GM19438 (cell line): ENCODE results near the gene TARBP2.
"Not testable (repeated sequence)": the region's sequence is repeated elsewhere in the genome, so short reads cannot be mapped to it uniquely, and the experiment has no call there.

Experiments used
- ATAC-seq: cut with Tn5 transposase; IDR thresholded peaks from one replicate; pipeline ENCODE4 v1.9.1; 2021; ENCODE audit warnings: low read depth; ENCODE audit not compliant: unreplicated experiment

TARBP2 gene

GRCh38 chr12:53510181-53510812 lies 9.2 kb downstream of the TARBP2 start:
- ATAC-seq = no peak

- no peak for ATAC-seq
These were observed 12.8 kb downstream of the TARBP2 start for GRCh38 chr12:53513712-53514410.

GRCh38 chr12:53514628-53515290 lies 13.7 kb downstream of the TARBP2 start:
- ATAC-seq = no peak

- no peak for ATAC-seq
These were observed 14.2 kb downstream of the TARBP2 start for GRCh38 chr12:53515291-53515680.

GRCh38 chr12:53516758-53517455 lies 15.8 kb downstream of the TARBP2 start:
- no peak for ATAC-seq

- ATAC-seq = no peak
These were observed 17.3 kb downstream of the TARBP2 start for GRCh38 chr12:53518381-53518780.

- ATAC-seq = no peak
These were observed 22.0 kb downstream of the TARBP2 start for GRCh38 chr12:53523131-53523530.

GRCh38 chr12:53524476-53524875 lies 23.4 kb downstream of the TARBP2 start:
- no peak for ATAC-seq

GRCh38 chr12:53530061-53530460 lies 29.0 kb downstream of the TARBP2 start:
- ATAC-seq = no peak

GRCh38 chr12:53530920-53531319 lies 29.8 kb downstream of the TARBP2 start:
- no peak for ATAC-seq

- no peak for ATAC-seq
These were observed 30.9 kb downstream of the TARBP2 start for GRCh38 chr12:53532021-53532420.

- ATAC-seq = no peak
These were observed 31.7 kb downstream of the TARBP2 start for GRCh38 chr12:53532524-53533445.

- ATAC-seq = no peak
These were observed 32.4 kb downstream of the TARBP2 start for GRCh38 chr12:53533471-53533870.

- ATAC-seq = no peak
These were observed 35.9 kb downstream of the TARBP2 start for GRCh38 chr12:53536962-53537361.

- no peak for ATAC-seq
These were observed 37.2 kb downstream of the TARBP2 start for GRCh38 chr12:53538209-53538689.

- no peak for ATAC-seq
These were observed 38.4 kb downstream of the TARBP2 start for GRCh38 chr12:53539526-53539925.

GRCh38 chr12:53543539-53543938 lies 42.5 kb downstream of the TARBP2 start:
- ATAC-seq = peak; percentile 92

GRCh38 chr12:53548354-53548753 lies 47.3 kb downstream of the TARBP2 start:
- ATAC-seq = not testable (repeated sequence)

GRCh38 chr12:53550131-53550530 lies 49.0 kb downstream of the TARBP2 start:
- not testable (repeated sequence) for ATAC-seq

GRCh38 chr12:53550595-53550994 lies 49.5 kb downstream of the TARBP2 start:
- no peak for ATAC-seq
